Kidney glomerular epithelial cell (primary cell): Measurements from ENCODE around the gene ZNF506.
"Not testable (repeated sequence)": the region's sequence is repeated elsewhere in the genome, so short reads cannot be mapped to it uniquely, and the experiment has no call there.

Source experiments
- DNase-seq: peaks from one replicate; lab custom pipeline; 2025; lab: John Stamatoyannopoulos, UW

ZNF506 gene

DNA sequence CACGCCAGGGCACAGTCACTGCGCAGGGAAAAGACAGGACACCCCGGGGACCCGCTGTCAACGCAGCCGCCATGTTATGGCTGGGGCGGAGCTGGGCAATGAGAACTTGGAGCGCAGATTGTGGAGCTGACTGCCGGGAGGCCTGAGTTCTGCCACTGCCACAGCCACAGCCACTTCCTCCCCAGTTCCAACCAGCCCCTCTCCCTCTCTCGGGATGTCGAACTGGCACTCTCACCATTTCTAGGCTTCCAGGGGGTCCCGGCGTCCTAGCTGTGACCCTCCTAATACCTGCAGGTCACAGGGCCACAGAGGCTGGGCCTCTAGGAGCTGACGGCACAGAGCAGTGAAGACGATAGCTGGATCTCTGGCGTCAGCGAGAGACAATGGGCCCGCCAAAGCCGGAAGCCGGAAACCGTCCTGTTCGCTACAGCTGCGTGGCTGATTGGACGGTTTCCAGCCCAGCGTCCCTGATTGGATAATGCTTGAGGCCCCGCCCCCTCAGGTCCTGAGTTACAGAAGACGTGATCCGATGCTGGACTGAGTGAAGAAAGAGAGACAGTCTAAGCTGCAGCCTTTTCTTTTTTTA lies at the start of gene ZNF506:
TSS of gene ZNF506 (minus strand) at position 385 of the 586 bp plus-strand sequence. CDS start at position 238, 147 bp downstream.
- peak; percentile 72 for DNase-seq

DNA sequence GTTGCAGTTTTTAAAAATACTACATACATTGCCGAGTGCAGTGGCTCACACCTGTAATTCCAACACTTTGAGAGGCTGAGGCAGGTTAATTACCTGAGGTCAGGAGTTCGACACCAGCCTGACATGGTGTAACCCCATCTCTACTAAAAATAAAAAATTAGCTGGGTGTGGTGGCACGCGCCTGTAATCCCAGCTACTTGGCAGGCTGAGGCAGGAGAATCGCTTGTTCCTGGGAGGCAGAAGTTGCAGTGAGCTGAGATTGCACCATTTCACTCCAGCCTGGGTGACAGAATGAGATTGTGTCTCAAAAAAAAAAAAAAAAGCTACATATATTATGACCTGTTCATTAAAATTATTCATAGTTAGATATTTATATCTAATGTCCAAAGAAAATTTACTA lies 48.5 kb upstream of the ZNF506 start:
- DNase-seq, result not testable (repeated sequence)

DNA sequence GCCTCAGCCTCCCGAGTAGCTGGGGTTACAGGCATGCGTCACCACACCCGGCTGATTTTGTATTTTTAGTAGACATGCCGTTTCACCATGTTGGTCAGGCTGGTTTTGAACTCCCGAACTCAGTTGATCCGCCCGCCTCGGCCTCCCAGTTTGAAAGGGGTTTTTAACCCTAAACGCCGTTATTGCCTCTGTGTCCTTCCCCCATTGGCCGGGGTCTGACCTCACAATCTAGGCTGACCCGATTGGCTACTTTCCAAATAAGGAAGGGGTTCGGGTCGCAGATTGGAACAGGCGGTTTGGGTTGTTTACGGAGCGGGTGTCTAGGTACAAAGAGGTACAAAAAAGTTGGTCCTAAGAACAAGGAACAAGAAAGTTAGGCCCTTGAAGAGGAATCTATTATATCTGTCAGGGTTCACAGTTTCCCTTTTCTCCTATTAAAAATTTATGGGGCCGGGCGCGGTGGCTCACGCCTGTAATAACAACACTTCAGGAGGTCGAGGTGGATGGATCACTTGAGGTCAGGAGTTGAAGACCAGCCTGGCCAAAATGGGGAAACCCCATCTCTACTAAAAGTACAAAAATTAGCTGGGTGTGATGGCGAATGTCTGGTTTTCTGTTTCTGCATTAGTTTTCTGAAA lies 45.2 kb upstream of the ZNF506 start:
- DNase-seq, result no peak

DNA sequence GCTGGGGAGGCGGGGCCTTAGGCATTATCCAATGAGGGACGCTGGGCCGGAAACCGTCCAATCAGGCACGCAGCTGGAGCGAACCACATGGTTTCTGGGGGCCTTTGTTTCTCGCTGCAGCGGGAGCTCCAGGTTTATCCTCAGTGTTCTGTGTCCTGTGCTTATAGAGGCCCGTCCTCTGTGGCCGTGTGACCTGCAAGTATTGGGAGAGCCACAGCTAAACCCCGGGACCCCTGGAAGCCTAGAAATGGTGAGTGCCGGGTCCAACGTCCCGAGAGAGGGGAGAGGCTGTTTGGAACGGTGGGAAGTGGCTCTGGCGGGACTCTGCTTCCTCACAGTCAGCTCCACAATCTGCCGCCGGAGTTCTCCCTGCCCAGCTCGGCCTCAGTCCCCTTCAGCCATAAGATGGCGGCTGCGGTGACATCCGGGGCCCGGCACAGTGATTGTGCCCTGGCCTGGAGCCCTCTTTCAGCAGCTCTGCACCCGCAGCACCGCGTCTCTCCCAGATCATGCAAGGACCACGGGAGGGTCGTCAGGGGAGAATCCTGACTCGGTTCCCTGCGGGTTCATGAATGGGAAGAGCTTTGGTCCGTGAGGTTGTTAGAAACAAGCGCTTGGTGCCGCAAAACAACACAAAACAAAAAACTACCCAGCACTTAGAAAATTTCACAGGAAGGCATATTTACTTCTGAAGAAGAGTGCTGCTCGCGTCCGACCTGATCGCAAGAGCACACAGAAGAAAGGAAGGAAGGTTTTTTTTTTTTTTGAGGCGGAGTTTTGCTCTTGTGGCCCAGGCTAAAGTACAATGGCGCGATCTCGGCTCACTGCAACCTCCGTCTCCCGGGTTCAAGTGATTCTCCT lies 44.4 kb upstream of the ZNF506 start, which contains the start of gene ZNF253:
TSS of gene ZNF253 (plus strand) at position 133 of the 861 bp plus-strand sequence. CDS start at position 248, 115 bp downstream.
- DNase-seq, result peak; percentile 87

DNA sequence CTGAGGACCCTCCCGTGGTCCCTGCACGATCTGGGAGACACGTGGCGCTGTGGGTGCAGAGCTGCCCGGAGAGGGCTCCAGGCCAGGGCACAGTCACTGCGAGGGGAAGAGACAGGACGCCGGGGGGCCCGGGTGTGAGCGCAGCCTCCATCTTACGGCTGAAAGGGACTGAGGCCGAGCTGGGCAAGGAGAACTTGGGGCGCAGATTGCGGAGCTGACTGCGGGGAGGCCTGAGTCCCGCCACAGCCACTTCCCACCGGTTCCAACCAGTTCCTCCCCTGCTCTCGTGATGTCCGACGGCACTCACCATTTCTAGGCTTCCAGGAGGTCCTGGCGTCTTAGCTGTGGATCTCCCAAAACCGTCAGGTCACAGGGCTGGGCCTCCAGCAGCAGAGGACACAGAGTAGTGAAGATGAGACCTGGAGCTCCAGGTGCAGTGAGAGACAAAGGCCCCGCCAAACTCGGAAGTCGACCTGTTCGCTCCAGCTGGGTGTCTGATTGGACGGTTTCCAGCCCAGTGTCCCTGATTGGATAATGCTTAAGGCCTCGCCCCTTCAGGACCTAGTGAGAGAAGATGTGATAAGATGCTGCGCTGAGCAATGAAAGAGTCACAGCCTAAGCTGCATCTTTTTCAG lies 39.3 kb upstream of the ZNF506 start:
- DNase-seq, result no peak

DNA sequence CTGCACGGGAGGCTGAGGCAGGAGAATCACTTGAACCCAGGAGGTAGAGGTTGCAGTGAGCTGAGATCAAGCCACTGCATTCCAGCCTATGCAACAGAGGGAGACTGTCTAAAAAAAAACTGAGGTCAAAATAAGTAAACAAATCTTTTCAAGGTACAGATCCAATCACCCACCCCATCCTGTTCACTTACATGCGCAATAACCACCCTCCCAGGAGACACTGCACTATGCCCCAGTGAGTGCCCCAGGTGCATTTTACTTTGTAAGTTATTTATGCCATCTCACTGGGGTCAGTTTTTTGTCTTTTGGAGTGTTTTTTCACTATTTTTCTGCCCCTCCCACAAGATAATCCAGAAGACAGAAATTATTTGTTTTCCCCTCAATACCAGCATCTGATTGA lies 37.2 kb upstream of the ZNF506 start:
- no peak for DNase-seq

DNA sequence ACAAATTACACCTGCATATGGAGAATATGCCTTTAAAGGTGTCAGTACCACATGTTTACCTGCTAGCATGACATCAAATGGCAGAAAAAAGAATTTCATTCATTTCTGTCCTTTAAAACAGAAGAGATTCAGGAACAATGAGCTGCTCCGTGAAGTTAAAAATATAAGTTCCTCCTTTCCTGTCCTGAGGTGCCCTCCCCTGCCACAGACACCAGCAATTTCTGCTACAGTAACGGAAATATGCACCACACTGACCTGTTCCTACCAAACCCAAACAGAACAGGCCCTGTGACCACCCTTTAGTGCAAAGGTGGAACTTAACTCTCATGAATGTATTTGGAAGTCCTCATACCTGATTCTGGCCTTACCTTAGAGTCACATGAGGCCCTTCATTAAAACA lies 30.2 kb upstream of the ZNF506 start:
- DNase-seq, result not testable (repeated sequence)

GRCh38 chr19:19849056-19849455 lies 27.5 kb upstream of the ZNF506 start:
- no peak for DNase-seq

DNA sequence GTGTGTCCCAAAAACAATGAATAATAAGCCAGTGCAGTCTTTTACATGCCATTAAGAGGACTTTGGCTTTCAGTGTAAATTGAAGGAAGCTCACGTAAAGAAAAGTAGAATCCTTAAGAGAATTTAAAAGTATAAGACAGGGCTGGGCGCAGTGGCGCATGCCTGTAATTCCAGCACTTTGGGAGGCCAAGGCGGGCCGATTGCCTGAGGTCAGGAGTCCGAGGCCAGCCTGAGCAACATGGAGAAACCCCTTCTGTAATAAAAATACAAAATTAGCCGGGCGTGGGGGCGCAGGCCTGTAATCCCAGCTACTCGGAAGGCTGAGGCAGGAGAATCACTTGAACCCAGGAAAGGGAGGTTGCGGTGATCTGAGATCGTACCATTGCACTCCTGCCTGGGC lies 26.2 kb upstream of the ZNF506 start:
- DNase-seq, result no peak

DNA sequence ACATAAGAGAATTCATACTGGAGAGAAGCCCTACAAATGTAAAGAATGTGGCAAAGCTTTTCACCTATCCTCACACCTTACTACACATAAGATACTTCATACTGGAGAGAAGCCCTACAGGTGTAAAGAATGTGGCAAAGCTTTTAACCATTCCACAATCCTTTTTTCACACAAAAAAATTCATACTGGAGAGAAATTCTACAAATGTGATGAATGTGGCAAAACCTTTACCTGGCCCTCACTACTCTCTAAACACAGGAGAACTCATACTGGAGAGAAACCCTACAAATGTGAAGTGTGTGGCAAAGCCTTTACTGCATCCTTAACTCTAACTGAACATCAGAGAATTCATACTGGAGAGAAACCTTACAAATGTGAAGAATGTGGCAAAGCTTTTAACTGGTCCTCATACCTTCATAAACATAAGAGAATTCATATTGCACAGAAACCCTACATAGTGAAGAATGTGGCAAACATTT lies 14.0 kb upstream of the ZNF506 start:
- DNase-seq, result no peak

GRCh38 chr19:19826875-19827274 lies 5.3 kb upstream of the ZNF506 start:
- DNase-seq, result no peak

DNA sequence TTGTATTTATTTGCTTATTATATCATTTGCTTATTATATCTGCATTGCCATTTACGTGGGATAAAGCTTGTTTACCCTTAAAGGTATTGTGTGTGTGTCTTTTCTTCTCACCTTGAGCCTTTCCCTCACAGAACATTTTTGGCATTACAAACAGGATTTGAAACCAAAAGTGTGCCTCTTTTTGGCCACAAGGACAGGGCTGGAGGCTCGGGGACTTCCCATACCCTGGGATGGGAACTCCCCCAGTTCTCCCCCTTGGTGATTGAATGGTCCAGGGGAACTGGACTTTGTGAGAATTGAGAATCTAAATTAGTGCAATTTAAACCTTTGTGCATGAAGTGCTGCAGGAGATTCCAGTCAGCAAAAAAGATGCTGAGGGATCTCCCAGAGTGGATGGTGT lies 2.4 kb upstream of the ZNF506 start:
- no peak for DNase-seq

DNA sequence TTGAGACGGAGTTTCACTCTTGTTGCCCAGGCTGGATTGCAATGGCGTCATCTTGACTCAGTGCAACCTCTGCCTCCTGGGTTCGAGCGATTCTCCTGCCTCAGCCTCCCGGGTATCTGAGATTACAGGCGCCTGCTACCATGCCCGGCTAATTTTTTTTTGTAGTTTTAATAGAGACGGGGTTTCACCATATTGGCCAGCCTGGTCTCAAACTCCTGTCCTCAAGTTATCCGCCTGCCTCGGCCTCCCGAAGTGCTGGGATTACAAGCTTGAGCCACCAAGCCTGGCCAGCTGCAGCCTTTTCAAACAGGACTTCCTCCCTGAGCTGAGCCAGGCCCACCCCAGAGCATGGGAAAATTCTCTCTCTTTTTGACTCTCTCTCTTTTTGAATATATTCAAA lies 426 bp upstream of the ZNF506 start:
- DNase-seq, result not testable (repeated sequence)

DNA sequence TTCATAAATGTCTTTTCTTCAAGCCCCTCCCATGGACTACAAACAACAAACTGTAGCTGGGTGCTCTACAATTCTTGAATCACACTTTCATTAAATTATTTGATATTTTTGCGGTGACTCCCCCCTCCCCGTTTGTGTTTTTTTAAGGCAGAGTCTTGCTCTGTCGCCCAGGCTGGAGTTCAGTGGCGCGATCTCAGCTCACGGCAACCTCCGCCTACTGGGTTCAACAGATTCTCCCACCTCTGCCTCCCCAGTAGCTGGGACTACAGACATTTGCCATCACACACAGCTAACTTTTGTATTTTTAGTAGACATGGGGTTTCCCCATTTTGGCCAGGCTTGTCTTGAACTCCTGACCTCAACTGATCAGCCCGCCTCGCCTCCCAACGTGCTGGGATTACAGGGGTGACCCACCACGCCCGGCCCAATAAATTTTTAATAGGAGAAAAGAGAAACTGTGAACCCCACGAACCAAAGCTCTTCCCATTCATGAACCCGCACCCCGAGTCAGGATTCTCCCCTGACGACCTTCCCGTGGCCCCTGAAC lies 703 bp downstream of the ZNF506 start:
- no peak for DNase-seq

- no peak for DNase-seq
These were observed 4.2 kb downstream of the ZNF506 start for GRCh38 chr19:19817357-19817756.

DNA sequence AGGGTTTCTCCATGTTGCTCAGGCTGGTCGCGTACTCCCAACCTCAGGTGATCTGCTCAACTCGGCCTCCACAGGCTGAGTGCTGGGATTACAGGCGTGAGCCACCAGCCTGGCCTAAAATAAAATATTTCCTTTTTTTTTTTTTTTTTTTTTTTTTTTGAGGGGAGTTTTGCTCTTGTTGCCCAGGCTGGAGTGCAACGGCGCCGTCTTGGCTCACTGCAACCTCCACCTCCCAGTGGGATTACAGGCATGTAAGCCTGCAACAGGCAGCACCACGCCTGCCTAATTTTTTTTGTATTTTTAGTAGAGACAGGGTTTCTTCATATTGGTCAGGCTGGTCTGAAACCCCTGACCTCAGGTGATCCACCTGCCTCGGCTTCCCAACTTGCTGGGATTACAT lies 4.9 kb downstream of the ZNF506 start:
- DNase-seq, result no peak

DNA sequence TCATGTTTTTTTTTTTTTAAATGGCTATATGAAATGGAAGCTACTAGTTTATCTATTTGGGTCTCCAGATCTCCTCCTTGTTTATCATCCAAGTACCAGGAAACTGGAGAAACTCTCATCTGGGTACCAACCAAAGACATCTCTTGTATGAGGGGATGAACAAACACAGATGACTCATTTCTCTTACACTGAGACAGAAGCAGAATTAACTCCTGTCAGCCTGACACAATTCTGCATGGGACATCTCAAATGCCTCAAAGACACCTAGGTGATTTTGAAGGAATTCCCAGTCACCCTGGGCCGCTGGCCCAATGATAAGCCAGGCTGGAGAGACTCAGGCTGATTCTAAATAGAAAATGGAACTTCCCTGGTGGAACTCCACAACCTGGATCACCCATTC lies 9.6 kb downstream of the ZNF506 start:
- not testable (repeated sequence) for DNase-seq

- no peak for DNase-seq
These were observed 16.1 kb downstream of the ZNF506 start for GRCh38 chr19:19805480-19805879.

DNA sequence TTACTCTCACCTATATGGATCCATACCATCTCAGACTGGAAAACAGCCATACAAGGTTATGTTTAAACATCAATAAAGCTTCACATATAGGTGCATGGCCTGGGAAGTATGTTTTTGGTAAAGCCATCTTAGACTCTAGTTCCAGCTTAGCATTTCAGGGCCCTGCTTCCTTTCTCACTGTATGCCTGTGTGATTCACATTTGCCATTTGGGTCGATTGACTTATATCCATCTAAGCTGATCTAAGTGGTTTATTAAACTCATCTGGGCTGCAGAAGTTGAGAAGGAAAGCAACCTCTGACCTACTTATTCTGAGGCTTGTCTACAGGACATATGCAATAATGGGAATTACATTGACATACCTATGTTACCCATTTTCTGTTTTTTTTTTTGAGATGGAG lies 33.5 kb downstream of the ZNF506 start:
- no peak for DNase-seq

DNA sequence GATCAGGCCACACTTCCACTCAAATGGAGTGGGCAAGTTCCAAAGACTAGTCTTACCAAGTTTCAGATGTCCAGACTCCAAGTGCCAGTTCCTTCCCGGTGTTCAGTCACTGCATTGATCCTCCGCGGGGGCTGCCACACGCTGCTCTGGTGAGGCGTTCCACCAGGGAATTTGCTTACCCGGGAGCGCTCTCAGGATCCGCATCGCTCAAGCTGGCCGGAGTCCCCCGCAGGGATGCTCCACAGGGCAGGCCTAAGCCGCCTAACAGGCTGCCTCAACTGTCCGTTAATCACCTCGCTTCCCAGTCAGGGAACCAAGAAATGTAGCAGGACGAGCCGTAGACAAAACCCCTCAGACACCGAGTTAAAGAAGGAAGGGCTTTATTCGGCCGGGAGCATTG lies 36.1 kb downstream of the ZNF506 start:
- DNase-seq, result not testable (repeated sequence)

- DNase-seq, result no peak
These were observed 38.8 kb downstream of the ZNF506 start for GRCh38 chr19:19782783-19783182.

DNA sequence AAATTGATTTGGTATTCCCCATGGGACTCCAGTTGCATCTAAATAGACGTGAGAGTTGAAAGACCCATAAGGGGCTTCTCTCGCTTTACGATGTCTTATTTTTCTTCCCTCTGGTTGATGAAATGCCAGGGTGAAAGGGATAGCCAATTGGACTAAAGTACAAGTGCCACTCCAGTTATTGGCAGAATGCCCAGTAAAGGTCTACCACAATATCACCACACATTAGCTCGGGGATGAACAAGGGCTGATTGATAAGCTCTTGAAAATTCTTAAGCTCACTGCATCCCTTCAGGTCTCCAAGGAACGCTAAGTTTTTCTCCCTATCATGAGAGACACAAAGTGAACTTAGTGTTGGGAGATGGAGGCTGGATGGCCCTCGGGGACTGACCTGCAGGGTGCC lies 39.8 kb downstream of the ZNF506 start:
- DNase-seq, result not testable (repeated sequence)
